HG03442 (cell line): ENCODE measurements around the gene SEPTIN10.
"Not testable (repeated sequence)": the region's sequence is repeated elsewhere in the genome, so short reads cannot be mapped to it uniquely, and the experiment has no call there.

ENCODE experiments used
- ATAC-seq: cut with Tn5 transposase; IDR thresholded peaks from one replicate; pipeline ENCODE4 v1.9.1; 2021; ENCODE audit warnings: mild to moderate bottlenecking, moderate library complexity; ENCODE audit not compliant: unreplicated experiment

SEPTIN10 gene

DNA sequence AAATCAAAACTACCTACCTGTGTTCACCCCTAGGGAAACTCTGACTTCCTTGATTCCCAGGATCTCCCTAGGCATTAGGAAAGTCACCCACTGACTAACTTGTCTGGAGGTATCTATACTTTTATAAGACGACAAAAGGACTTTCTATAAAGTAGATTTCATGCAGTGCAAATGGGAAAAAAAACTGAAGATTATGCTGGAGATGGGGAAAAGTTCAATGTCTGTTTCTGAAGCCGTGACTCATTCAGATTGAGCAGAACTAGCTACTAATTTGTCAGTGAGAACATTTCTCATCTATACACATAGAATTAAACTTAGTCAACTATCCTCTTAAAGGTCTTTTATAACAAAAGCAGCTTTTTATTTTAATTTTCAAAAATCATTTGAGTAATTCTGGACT lies 6.0 kb downstream of the SEPTIN10 start:
- no peak for ATAC-seq

DNA sequence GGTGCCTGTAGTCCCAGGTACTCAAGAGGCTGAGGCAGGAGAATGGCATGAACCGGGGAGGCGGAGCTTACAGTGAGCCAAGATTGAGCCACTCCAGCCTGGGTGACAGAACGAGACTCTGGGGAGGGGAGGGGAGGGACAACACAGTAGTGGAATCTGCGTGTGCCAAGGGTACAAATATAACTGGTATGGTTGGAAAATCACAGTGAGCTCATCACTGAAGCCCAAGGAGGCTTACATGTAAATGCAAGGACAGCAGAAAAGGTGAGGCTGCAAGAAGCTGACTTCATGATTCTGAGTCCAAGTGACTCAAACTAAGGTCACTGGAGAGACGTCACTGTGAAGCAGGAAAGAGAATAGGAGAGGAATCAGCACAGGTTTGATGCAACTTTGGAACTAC lies 9.2 kb downstream of the SEPTIN10 start:
- ATAC-seq = no peak

DNA sequence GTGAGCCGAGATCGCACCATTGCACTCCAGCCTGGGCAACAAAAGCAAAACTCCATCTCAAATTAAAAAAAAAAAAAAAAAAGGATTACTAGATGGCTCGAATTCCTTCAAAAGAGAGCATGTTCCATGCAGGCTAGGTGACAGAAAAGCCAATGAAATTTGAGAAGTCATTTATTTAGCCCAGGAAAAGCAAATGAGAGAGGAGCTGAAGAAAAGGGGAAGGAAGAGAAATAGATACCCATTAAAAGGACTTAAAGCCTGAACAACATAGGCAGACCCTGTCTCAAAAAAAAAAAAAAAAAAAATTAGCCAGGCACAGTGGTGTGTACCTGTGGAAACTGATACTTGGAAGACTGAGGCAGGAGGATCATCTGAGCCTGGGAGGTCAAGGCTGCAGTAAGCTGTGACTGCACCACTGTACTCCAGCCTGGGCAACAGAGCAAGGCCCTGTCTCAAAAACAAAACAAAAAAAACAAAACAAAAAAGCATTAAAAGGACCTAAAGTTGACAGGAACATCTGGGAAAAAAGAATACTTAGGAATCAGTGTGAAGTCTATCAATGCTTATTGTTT lies 11.1 kb downstream of the SEPTIN10 start:
- ATAC-seq = no peak

DNA sequence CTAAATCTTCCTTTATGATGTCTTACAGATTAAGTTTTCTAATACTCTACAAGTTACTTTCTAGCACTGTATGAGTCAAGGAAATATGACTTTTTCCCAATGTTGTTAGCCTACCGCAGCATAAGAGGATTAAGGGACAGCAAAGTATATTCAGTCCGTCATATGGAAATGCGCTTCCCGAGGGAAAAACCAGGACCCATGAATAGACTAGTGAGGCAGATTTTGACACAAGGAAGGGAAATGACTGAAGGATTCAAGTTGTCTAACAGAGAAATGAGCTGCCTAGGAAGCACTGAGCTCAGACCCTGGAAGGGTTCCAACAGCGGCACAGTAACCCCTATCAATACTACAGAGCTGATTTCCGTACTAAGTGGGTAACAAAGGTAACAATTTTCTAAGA lies 12.0 kb downstream of the SEPTIN10 start:
- ATAC-seq = no peak

DNA sequence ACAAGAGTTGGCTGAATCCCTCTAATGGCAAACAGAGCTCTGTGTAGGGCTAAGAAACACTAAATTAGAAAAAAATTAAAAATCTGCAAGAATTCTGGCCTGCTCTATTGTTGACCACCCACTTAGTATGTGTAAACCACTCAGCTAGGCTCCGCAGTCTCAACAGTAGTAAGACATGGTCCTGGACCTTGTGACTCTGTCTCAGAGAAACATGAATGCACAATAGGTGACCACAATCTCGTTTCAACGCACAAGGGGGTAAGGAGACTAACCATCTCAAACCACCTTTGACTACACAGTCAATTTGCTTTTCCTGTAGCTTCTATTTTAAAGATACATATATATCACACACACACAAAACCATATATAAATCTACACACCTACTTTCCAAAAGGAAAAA lies 16.5 kb downstream of the SEPTIN10 start:
- ATAC-seq = peak; percentile 55

DNA sequence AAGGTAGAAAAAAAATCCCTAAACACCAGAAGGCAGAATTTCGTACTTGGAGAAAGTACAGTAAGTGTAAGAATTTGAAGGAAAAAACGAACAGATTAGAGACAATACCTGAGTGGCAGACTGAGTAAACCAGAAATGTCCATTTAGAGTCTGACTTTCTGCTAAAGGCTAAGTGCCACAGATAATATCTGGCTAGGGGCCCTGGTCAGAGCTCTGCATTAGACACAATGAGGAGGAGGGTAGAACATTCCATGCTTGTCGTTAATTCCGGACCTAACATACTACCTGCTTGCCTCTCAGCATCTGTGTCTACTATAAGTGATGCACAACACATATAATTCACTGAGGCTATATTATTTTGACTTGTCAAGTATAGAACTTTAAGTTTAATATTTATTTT lies 18.1 kb downstream of the SEPTIN10 start:
- ATAC-seq = no peak

DNA sequence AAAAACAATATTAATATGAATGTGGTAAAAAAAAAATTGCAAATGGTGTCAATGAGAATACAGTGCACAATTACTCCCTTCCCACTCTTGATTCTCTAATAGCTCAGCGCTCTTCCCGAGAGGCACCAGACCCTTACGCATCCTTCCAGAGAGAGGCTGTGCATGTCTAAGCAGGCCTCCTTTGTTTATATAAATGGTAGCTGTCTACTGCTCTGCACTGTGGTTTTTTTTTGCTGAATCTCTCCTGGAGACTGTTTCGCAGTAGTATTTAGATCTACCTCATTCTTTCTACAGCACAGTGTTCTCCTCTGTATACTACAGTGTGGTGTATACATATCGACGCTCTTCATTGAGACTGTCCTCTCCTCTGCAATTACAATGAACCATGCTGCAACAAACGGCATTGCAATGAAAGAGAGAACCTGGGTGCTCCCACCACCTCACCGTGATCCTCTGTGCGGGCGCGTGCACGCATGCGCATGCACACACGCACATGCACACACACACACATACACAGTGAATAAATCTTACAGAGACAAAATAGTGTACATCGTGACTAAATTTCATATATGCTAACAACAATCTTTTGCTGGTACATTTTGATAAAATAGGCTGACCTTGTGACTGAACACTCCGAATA lies 19.4 kb downstream of the SEPTIN10 start:
- ATAC-seq = no peak

DNA sequence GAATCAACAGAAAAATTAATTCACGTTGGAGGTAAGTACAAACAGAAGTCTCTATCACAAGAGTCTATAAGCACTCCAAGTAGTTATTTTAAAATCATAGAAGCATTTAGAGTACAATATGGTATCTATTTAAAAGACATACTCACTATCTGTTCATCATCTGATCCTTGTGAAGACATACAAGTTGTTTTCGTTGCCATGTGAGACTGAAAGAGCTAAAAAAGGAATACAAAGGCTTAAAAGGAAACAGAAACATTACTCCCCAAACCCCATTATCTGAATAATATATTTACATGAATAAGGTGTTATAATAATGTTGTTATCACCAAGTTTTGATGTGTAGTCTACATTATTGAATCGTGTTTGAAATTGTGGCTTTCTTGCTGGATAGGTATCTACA lies 20.9 kb downstream of the SEPTIN10 start:
- no peak for ATAC-seq

DNA sequence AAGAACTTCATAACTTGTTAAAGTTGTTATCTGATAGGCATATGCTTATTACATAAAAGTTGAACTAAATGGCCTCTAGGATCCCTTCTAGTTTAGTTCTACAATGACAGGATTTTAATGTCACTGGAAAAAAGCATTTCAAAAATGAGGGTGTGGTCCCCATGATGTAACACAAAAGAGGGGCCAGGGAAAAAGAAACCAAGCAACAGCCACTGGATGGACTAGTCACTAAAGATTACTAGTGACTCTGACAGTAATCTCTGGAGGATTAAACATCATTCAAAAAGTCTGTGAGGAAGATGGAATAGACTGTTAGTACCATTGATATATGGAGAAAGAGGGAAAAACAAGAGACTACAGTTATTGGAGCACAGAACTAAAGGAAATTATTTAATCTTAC lies 22.6 kb downstream of the SEPTIN10 start:
- ATAC-seq = no peak

DNA sequence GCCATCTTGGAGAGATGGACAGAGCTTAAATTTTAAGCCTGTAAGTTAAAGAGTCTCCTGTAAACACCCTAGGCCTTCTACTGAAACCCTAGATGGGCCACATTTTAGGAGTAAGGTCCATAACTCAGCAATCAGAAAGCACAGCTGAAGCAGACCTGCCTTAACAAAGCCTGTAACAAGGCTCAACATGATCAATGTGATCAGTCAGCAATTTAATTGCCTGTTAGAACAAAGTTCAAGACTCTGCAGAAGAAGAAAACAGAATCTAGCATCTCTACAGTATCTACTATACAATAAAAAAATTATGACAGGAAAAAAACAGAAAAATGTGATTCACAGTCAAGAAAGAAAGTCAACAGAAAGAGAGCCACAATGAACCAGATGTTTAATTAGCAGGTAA lies 27.1 kb downstream of the SEPTIN10 start:
- ATAC-seq = no peak

DNA sequence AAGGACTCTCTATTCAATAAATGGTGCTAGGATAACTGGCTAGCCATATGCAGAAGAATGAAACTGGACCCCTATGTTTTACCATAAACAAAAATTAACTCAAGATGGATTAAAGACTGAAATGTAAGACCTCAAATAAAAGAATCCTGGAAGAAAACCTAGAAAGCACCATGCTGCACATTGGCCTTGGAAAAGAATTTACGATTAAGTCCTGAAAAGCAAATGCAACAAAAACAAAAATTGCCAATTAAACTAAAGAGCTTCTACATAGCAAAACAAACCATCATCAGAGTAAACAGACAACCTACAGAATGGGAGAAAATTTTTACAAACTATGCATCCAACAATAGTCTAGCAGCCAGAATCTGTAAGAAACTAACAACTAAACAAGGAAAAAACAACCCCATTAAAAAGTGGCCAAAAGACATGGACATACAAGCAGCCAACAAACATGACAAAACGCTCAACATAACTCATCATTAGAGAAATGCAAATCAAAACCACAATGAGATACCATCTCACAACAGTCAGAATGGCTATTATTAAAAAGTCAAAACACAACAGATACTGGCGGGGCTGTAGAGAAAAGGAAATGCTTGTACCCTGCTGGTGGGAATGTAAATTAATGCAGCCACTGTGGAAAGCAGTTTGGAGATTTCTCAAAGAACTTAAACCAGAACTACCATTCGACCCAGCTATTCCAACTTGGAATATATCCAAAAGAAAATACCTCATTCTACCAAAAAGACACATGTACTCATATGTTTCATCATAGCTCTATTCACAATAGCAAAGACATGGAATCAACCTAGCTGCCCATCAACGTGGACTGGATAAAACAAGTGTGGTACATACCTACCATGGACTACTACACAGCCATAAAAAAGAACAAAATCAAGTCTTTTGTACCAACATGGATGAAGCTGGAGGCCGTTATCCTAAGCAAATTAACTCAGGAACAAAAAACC lies 30.6 kb downstream of the SEPTIN10 start:
- peak; percentile 60 for ATAC-seq

DNA sequence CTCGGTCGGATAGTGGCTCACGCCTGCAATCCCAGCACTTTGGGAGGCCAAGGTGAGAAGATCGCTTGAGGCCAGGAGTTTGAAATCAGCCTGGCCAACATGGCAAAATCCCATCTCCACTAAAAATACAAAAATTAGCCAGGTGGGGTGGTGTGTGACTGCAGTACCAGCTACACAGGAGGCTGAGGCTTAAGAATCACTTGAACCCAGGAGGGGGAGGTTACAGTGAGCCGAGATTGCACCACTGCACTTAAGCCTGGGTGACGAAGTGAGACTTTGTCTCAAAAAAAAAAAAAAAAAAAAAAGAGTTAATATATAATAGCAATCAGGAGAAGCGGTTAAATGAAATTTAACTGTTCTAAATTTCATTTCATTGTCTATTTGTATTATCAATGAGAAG lies 36.1 kb downstream of the SEPTIN10 start:
- ATAC-seq = not testable (repeated sequence)

DNA sequence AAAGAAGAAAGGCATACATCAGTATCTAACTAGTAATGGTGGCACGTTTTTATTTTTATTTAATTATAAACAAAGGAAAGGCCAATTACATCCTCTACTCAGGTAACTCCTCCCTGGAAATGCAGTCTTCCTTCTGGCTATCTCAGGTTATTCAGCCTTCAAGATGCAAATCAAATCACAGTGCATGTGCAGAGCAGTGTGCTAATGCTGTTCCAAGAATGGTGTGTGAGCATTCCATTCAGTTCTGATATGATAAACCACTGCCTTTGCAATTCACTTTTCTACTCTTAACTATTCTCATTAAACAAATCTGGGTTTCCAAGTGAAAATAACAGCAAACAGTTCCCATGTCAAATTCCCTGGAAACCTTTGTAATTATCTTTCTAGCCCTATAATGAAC lies 38.4 kb downstream of the SEPTIN10 start:
- ATAC-seq = no peak

DNA sequence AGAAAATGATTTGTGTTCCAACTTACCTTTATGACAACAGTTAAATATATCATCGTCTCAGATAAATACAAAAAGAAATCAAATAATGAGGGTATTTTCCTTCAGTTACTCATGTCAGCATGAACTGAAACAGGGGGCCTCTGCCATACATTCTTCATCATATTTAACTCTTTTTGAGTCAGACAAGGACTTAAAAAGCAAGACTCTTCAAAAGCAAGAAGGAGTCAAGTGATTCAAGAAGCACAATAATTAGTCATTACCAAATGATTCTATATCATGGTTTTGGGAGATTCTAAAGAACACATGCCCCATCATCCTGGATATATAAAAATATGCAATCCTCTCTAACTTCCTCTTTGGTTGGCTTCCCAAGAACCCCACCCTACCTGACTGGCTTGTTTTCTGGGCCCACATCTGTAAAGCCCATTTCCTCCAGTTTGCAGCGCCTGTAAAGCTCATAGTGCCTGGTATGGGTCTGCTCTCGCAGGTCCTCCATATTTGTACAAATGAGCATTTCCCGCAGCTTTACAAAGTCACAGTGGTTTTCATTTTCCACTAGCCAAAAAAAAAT lies 49.7 kb downstream of the SEPTIN10 start:
- no peak for ATAC-seq

DNA sequence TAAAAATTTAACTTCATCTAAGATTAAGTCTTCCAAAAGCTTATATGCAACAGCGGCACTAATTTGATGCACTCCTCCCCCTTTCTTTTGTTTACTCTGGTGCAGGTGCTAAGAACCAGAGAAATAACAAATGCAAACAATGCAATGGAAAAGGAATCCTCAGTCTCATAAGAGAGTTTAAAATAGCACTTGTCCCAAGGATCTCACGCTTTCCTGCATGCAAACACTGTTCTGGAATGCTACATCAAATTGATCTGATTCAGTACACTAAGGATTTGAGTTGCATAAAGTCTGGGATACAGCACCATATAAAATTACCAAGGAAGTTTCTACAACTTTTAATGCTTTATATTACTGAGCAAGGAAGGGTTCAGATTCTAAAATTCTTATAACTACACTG lies 50.5 kb downstream of the SEPTIN10 start:
- ATAC-seq = no peak

DNA sequence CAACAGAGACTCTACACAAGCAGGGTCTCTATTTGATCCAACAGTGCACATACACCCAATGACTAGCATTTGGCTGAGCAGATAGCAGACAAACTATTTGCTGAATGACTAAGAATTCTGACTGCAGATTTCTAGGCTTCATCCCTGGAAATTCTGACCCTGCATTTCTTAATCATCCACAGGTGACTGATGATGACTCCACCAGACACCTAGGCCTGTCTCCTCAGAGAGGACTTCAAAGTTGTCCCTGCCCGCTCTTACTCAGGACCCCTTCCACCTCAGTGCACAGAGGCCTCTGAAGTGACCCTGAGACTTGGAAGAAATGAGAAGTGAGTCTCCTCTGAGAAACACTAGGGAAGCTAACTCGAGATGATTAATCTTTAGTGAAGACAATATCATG lies 51.3 kb downstream of the SEPTIN10 start:
- no peak for ATAC-seq

DNA sequence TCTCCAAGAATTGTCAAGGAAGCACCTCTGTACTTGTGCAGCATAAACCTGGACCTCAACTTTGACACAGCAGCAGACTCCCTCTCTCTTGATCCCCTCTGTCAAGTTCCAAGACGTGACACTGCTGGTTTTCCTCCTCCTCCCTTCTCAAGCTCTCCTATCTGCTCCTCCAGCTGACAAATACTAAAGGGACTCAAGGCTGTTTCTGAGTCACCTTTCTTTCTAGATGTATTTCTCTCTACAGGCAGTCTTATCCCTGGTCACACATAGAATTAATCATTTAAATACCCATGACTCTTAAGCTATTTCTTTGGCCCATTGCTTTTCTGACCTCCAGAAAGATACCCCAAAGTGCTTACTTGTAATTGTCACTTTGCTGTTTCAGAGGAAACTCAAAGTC lies 53.5 kb downstream of the SEPTIN10 start:
- no peak for ATAC-seq

DNA sequence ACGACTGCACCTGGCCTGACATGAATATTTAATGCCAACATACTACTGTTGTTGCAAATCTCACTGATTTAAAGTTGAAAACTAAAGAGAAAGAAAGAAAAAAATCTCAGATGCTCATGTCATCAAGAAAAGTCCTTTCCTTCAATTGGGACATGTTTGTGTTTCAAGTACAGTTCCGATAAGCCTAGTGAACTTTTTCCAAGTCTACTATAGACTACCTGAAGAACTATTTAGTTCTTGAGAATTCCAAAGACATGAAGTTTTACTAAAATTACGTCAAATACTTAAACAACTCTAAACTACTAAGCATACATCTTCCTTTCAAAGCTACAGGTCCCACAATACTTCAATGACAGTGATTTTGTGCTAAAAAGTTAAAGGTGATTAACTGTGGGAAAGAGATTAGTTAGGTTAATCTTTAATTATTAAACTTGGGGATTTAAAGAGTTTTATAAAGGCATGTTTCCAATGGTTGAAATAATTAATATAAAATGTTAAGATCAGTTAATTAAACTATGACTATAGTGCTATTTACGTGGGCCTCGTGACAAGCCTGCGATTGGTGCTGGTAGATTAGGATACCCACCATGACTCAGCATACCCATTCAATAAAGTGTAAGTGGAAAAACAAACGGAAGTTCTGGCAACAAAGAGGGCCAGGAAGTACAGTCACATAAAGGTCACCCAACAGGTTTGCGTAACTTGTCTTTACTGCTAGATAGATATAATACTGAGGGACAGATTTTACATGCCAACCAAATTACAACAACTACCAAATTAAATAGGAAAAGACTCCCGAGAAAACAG lies 55.5 kb downstream of the SEPTIN10 start:
- ATAC-seq = no peak

DNA sequence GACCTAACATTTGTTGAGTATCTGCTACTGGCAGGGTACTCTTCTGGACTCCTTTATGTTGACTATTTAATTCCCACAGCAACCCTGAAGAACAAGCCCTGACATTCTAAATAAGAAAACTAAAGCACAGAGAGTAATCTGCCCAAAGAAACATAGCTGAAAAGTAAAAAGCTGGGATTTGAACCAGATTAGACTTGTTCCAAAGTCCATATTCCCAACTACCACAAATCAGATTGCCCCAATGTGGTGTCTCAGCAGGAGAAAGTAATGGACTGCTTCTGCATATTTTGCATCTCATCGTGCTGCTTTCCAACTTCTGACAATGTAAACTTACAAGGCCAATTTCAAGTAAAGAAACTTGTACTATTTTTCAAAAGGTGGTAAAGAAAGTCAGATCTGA lies 56.5 kb downstream of the SEPTIN10 start:
- no peak for ATAC-seq

DNA sequence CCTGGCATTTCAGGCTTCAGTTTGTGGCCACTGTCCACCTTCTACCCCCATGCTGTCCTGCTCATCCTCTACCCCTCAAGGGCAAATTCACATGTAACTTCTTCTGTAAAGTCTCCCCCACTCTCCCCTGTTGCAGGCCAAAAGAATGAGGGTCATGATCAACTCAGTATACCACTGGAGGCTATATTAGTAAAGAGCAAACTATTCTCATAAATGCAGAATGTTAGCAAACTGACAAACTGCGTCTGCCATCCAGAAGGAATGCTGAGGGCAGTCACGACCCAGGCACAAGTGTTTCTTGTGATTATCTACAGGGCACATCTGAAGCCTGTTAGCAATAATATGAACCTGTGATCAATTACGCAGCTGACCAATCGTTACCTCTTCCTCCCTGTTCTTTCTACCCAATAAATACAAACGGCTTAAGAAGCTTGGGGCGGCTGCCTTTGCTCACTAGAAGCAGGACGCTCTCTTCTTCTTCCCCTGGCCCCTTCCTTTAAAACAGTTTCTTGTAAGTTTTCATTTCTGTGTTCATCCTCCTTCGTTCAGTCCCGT lies 58.3 kb downstream of the SEPTIN10 start:
- ATAC-seq = no peak

DNA sequence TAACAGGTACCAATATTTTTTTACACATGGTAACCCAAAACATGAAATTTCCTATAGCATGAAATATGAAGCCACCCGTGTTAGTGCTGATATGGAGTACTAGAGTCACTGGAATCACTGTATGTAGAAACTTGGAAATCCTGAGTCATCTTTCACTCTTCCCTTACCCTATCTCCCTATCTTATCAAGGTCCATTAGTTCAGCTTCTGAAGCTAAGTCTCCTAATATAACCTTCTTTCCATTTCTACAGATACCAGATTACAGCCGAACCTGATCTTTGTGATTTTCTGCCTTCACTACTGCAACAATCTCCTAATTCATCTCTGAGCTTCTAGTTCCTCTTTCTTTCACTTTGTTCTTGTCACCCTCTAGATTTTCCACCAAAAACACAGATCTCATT lies 59.0 kb downstream of the SEPTIN10 start:
- no peak for ATAC-seq
